ENCODE results near the gene GCK.

- no peak for TF ChIP-seq EZH2 (IDR thresholded peaks at IDR 0.05; ENCODE audit: borderline replicate concordance, low read depth, low read length, severe bottlenecking)
- TF ChIP-seq CTCF (IDR thresholded peaks at IDR 0.05; ENCODE audit: borderline replicate concordance, extremely low read depth, low read length, poor library complexity, severe bottlenecking) = no peak
Observed at GRCh38 chr7:44144426-44144967, 44.7 kb downstream of the GCK start.

Measured in DND-41 (cell line).